GM12801 (cell line): Measurements from ENCODE around the gene GPANK1.

Experiments used
- TF ChIP-seq, protein P1 (sequence below): IDR thresholded peaks from one replicate; pipeline ENCODE4 v1.5.1; 2011; ENCODE audit warnings: control low read depth; ENCODE audit not compliant: insufficient read length; ENCODE audit errors: extremely low read depth

GPANK1 gene

DNA sequence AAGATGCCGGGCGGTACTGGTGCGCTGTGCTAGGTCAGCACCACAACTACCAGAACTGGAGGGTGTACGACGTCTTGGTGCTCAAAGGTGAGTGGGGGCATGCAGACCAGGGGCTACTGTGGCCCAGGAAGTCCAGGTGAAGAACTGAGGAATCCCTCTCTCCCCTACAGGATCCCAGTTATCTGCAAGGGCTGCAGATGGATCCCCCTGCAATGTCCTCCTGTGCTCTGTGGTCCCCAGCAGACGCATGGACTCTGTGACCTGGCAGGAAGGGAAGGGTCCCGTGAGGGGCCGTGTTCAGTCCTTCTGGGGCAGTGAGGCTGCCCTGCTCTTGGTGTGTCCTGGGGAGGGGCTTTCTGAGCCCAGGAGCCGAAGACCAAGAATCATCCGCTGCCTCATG lies 42.9 kb upstream of the GPANK1 start:
- TF ChIP-seq, protein P1, sequence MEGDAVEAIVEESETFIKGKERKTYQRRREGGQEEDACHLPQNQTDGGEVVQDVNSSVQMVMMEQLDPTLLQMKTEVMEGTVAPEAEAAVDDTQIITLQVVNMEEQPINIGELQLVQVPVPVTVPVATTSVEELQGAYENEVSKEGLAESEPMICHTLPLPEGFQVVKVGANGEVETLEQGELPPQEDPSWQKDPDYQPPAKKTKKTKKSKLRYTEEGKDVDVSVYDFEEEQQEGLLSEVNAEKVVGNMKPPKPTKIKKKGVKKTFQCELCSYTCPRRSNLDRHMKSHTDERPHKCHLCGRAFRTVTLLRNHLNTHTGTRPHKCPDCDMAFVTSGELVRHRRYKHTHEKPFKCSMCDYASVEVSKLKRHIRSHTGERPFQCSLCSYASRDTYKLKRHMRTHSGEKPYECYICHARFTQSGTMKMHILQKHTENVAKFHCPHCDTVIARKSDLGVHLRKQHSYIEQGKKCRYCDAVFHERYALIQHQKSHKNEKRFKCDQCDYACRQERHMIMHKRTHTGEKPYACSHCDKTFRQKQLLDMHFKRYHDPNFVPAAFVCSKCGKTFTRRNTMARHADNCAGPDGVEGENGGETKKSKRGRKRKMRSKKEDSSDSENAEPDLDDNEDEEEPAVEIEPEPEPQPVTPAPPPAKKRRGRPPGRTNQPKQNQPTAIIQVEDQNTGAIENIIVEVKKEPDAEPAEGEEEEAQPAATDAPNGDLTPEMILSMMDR = no peak

GRCh38 chr6:31706599-31706998 lies 41.8 kb upstream of the GPANK1 start, which contains the start of gene LY6G6F:
LY6G6F (plus strand) TSS chr6:31706866; CDS start chr6:31706907, 41 bp downstream.
- TF ChIP-seq, protein P1 = no peak

DNA sequence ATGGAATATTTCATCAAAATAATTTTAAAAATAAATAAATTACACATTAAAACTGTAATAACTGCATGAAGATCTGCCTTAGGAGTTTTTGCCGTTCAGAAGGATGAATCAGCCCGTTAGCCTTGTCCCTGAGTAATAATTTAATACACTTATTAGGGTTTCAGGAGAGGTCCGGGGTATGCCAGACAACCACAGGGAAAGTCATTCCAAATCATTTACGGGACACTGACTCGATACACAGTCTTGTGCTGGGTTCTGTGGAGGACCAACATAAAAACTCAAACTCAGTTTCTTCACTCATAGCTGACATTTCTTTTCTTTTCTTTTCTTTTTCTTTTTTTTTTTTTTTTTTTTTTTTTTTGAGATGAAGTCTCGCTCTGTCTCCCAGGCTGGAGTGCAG lies 41.1 kb upstream of the GPANK1 start:
- TF ChIP-seq, protein P1 = no peak

- TF ChIP-seq, protein P1 = no peak
These were observed 38.3 kb upstream of the GPANK1 start, which contains the start of gene ABHD16A for GRCh38 chr6:31702819-31703716. ABHD16A (minus strand) TSS chr6:31703324; CDS start chr6:31703281, 43 bp downstream.

GRCh38 chr6:31702405-31702818 lies 37.6 kb upstream of the GPANK1 start:
- TF ChIP-seq, protein P1 = no peak

GRCh38 chr6:31701666-31702404 lies 37.0 kb upstream of the GPANK1 start:
- TF ChIP-seq, protein P1 = no peak

- TF ChIP-seq, protein P1 = no peak
These were observed 36.1 kb upstream of the GPANK1 start for GRCh38 chr6:31700740-31701401.
